GM12801 (cell line): Measurements from ENCODE around the gene YWHAH.

ENCODE experiments used
- TF ChIP-seq, protein P1 (sequence below): IDR thresholded peaks from one replicate; pipeline ENCODE4 v1.5.1; 2011; ENCODE audit warnings: control low read depth; ENCODE audit not compliant: insufficient read length; ENCODE audit errors: extremely low read depth

YWHAH gene

GRCh38 chr22:31923747-31924146 lies 20.6 kb upstream of the YWHAH start:
- TF ChIP-seq, protein P1, sequence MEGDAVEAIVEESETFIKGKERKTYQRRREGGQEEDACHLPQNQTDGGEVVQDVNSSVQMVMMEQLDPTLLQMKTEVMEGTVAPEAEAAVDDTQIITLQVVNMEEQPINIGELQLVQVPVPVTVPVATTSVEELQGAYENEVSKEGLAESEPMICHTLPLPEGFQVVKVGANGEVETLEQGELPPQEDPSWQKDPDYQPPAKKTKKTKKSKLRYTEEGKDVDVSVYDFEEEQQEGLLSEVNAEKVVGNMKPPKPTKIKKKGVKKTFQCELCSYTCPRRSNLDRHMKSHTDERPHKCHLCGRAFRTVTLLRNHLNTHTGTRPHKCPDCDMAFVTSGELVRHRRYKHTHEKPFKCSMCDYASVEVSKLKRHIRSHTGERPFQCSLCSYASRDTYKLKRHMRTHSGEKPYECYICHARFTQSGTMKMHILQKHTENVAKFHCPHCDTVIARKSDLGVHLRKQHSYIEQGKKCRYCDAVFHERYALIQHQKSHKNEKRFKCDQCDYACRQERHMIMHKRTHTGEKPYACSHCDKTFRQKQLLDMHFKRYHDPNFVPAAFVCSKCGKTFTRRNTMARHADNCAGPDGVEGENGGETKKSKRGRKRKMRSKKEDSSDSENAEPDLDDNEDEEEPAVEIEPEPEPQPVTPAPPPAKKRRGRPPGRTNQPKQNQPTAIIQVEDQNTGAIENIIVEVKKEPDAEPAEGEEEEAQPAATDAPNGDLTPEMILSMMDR, result no peak

DNA sequence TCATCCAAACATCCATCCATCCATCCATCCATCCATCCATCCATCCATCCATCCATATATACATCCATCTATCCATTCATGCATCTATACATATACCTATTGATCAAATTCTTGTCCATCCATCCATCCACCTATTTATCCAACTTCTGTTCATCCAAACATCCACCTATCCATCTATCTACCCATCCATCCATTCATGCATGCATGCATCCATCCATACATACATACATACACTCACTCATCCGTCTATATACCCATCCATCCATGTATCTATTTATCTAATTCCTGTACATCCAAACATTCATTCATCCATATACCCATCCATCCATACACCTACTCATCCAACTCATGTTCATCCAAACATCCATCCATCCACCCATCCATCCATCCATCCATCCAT lies 19.3 kb upstream of the YWHAH start:
- TF ChIP-seq, protein P1, result no peak

GRCh38 chr22:31926024-31926423 lies 18.3 kb upstream of the YWHAH start:
- TF ChIP-seq, protein P1, result no peak

- TF ChIP-seq, protein P1, result no peak
Observed at GRCh38 chr22:31926969-31927368, 17.4 kb upstream of the YWHAH start.

- TF ChIP-seq, protein P1, result no peak
Observed at GRCh38 chr22:31927562-31927961, 16.8 kb upstream of the YWHAH start.

GRCh38 chr22:31929167-31929930 lies 15.0 kb upstream of the YWHAH start:
- TF ChIP-seq, protein P1, result no peak

- TF ChIP-seq, protein P1, result no peak
Observed at GRCh38 chr22:31932863-31933262, 11.5 kb upstream of the YWHAH start.
